Heart left ventricle (tissue), 16 donors: ENCODE data around the gene XYLT1. TPM values are rescaled to one million over a fixed set of nuclear protein-coding genes. Genes with fewer than 3 reads are reported as not detected.

Experiments used
- ATAC-seq, 4 donors: fragments of 200-7000 bp; cut with Tn5 transposase; one replicate each; pipeline ENCODE4 v1.9.1; 2020 to 2022; ENCODE audit warnings: moderate library complexity in 4 of 4, mild to moderate bottlenecking in 3 of 4, moderate number of reproducible peaks in 1 of 4
- DNase-seq, 5 donors: peaks; one replicate each; pipeline ENCODE4 v3.0.0-alpha.2; 2020
- H3K27ac ChIP-seq, 12 donors: fragments of 200-600 bp; sonication (generic) in 4 of 12; one replicate each; pipeline versions ENCODE4 v1.5.0 to v1.8.0; 2016 to 2022; ENCODE audit warnings: mild to moderate bottlenecking in 2 of 12
- H3K27me3 ChIP-seq, 9 donors: fragments of 200-600 bp; sonication (generic) in 2 of 9; one replicate each; pipeline versions ENCODE4 v1.5.1 to v1.8.0; 2016 to 2022; ENCODE audit warnings: mild to moderate bottlenecking in 3 of 9
- H3K36me3 ChIP-seq, 9 donors: fragments of 200-600 bp; sonication (generic) in 2 of 9; one replicate each; pipeline versions ENCODE4 v1.5.0 to v1.8.0; 2018 to 2022; ENCODE audit warnings: mild to moderate bottlenecking in 2 of 9
- H3K4me1 ChIP-seq, 12 donors: fragments of 200-600 bp; sonication (generic) in 4 of 12; one replicate each; pipeline versions ENCODE4 v1.5.0 to v1.8.0; 2016 to 2022; ENCODE audit warnings: mild to moderate bottlenecking in 3 of 12
- H3K4me3 ChIP-seq, 12 donors: fragments of 200-600 bp; sonication (generic) in 4 of 12; one replicate each; pipeline versions ENCODE4 v1.5.0 to v1.8.0; 2017 to 2022; ENCODE audit warnings: mild to moderate bottlenecking in 9 of 12, moderate library complexity in 4 of 12
- H3K9me3 ChIP-seq, 12 donors: fragments of 200-600 bp; sonication (generic) in 4 of 12; one replicate each; pipeline versions ENCODE4 v1.5.0 to v1.8.0; 2016 to 2022; ENCODE audit warnings: mild to moderate bottlenecking in 1 of 12
- CTCF ChIP-seq, 12 donors: fragments of 200-600 bp; sonication (generic) in 4 of 12; IDR thresholded peaks; one replicate each; pipeline versions ENCODE4 v1.5.0 to v1.8.0; 2018 to 2022; ENCODE audit warnings: antibody characterized with exemption in 12 of 12, mild to moderate bottlenecking in 5 of 12
- POLR2A ChIP-seq, 2 donors: fragments of 450-650 bp; IDR thresholded peaks; one replicate each; pipeline ENCODE4 v1.6.1; 2017; ENCODE audit warnings: antibody characterized with exemption in 2 of 2, mild to moderate bottlenecking in 2 of 2, moderate library complexity in 2 of 2
- WGBS, 4 donors: extraction: QIAGEN DNeasy Blood & Tissue Kit in 2 of 4; methylation state at CpG; one replicate each; pipeline versions ENCODE4 v1.1.5 to v1.1.7; 2013 to 2018; 5-methylcytosine and 5-hydroxymethylcytosine counted together
- intact Hi-C, 10 donors: fragments of 100-400 bp; cut with DNase I; formaldehyde crosslinking; loops; one replicate each; pipeline versions ENCODE4 v1.11.1 to v1.14.2; 2022
- polyA plus RNA-seq, 2 donors: library from polyadenylated mRNA; stranded (reverse); fragments of 200-250 nt; gene quantifications; one replicate each; pipeline ENCODE4 v1.2.3, GENCODE V29; 2013
- total RNA-seq, 9 donors: library from RNA; depleted of rRNA in 2 of 9; stranded (reverse); fragments of >200 nt in 2 of 9; fragmentation: NEBNext Ultra II Directional in 3 of 9; extraction: Animal tissue kit (Norgen Biotek cat#: 25700) in 3 of 9; gene quantifications; one replicate each; pipeline versions ENCODE4 v1.1.0 to v1.2.4, GENCODE V29; 2016 to 2023
- donor health status: ischemic (EF 13 %, LVEDD 7.1; RV severe dilation, severe dysfunction).
- donor health status: healthy with polysubstance abuse.
- donor health status: DM: no; HTN: yes; CAD: no.
- donor health status: DM: no; HTN: no; CAD: no.
- donor health status: ischemic (EF 25% LVEDD 6.9; RV normal size, moderate dysfunction).
- donor health status: ischemic (EF 25% LVEDD 5.7; RV mildly dilated, moderate dysfunction).
- donor health status: healthy.
- donor health status: DM: yes; HTN: yes; CAD: no.
- donor health status: ischemic (EF 35%, LVEDD 5.7; RV mildly dilated, moderate dysfunction).
- donor health status: nonischemic (EF 11% LVEDD 7.7; RV severe dilation, severe dysfunction).
- donor health status: DM: yes; HTN: yes; CAD: no.
- donor health status: PGD.
- donor health status: ischemic (EF 29% LVEDD 5.4; RV normal size, mild dysfunction).
- donor health status: nonischemic (EF 23%, LVEDD 6.1; RV moderate dilation, normal function).

Gene XYLT1
- total and polyA plus RNA-seq, 11 donors = 0.46 to 12.3 (median 2.4) TPM

GRCh38 chr16:17316005-17316404 is 154.8 kb downstream of the XYLT1 start:
- intact Hi-C loops = loop anchor here in 1 of 10 donors (10.0 kb wide), 1 partner anchor 119 kb away; no protein-coding TSS in a partner anchor
- TF ChIP-seq POLR2A (IDR thresholded peaks at IDR 0.05) (no peak), CTCF (IDR thresholded peaks at IDR 0.05) (no peak)
- Histone ChIP-seq H3K36me3 (no peaks in the 10 kb centered on the region), H3K4me3 (no peak overlapping the region), H3K4me1 (peaks cover 0 to 47% (median 9%) of the 10 kb centered on the region in 12 donors), H3K27ac (peak overlapping the region in 1 of 12 donors; percentile 82), H3K27me3 (no peaks in the 10 kb centered on the region), H3K9me3 (no peaks in the 10 kb centered on the region)
- ATAC-seq (no peak), DNase-seq (no peak)
- WGBS, 4 donors = 89 to 95% (median 91%) methylated on average over 4 of the region's 4 CpGs

GRCh38 chr16:17313793-17314547 is 156.8 kb downstream of the XYLT1 start:
- no peak for ATAC-seq
- H3K4me1 ChIP-seq = peaks cover 0 to 27% (median 9%) of the 10 kb centered on the region in 12 donors

GRCh38 chr16:17313085-17313611 is 157.6 kb downstream of the XYLT1 start:
- Histone ChIP-seq H3K4me3 (no peak overlapping the region), H3K36me3 (no peaks in the 10 kb centered on the region), H3K4me1 (peaks cover 0 to 19% (median 9%) of the 10 kb centered on the region in 12 donors), H3K9me3 (no peaks in the 10 kb centered on the region), H3K27ac (peak overlapping the region in 8 of 12 donors; percentile 6 to 82 (median 54)), H3K27me3 (no peaks in the 10 kb centered on the region)
- intact Hi-C loops = loop anchor here in 1 of 10 donors (10.0 kb wide), 1 partner anchor 122 kb away; no protein-coding TSS in a partner anchor
- TF ChIP-seq POLR2A (IDR thresholded peaks at IDR 0.05) (no peak), CTCF (IDR thresholded peaks at IDR 0.05) (no peak)
- peak in 3 of 4 donors; percentile 66 to 77 (median 68) for ATAC-seq
- DNase-seq = peak in 4 of 5 donors; percentile 23 to 65 (median 32)
- WGBS, 4 donors = 32 to 46% (median 43%) methylated on average over 3 to 4 of the region's 4 CpGs

More at GRCh38 chr16:17313793-17314547, 156.8 kb downstream of the XYLT1 start:
- 76 to 86% (median 80%) methylated on average over 4 to 7 of the region's 7 CpGs for WGBS, 4 donors
- no peaks in the 10 kb centered on the region for H3K27me3 ChIP-seq
- H3K4me3 ChIP-seq = no peak overlapping the region
- no peaks in the 10 kb centered on the region for H3K36me3 ChIP-seq
- intact Hi-C loops = loop anchor here in 1 of 10 donors (10.0 kb wide), 1 partner anchor 121 kb away; no protein-coding TSS in a partner anchor
- no peak for DNase-seq
- no peaks in the 10 kb centered on the region for H3K9me3 ChIP-seq
- H3K27ac ChIP-seq = peak overlapping the region in 5 of 12 donors; percentile 41 to 82 (median 66)
- TF ChIP-seq CTCF (IDR thresholded peaks at IDR 0.05) (no peak), POLR2A (IDR thresholded peaks at IDR 0.05) (no peak)

- H3K9me3 ChIP-seq = no peaks in the 10 kb centered on the region
- DNase-seq (no peak), ATAC-seq (no peak)
- TF ChIP-seq CTCF (IDR thresholded peaks at IDR 0.05) (no peak), POLR2A (IDR thresholded peaks at IDR 0.05) (no peak)
- no peaks in the 10 kb centered on the region for H3K27me3 ChIP-seq
- WGBS, 4 donors = 87 to 91% (median 88%) methylated on average over 8 of the region's 8 CpGs
- H3K4me3 ChIP-seq = no peak overlapping the region
- intact Hi-C loops = loop anchor here in 1 of 10 donors (10.0 kb wide), 1 partner anchor 123 kb away; no protein-coding TSS in a partner anchor
- H3K36me3 ChIP-seq = no peaks in the 10 kb centered on the region
- H3K4me1 ChIP-seq = peaks cover 0 to 19% (median 9%) of the 10 kb centered on the region in 12 donors
- peak overlapping the region in 2 of 12 donors; percentile 16 to 82 for H3K27ac ChIP-seq
Measured at GRCh38 chr16:17312094-17312710, 158.6 kb downstream of the XYLT1 start.
